T follicular helper cell (primary cell): ENCODE data around the gene TEAD1.

ENCODE experiments used
- DNase-seq: peaks from one replicate; pipeline ENCODE4 v3.0.0-alpha.2; 2020; ENCODE audit warnings: low read depth

Gene TEAD1

DNA sequence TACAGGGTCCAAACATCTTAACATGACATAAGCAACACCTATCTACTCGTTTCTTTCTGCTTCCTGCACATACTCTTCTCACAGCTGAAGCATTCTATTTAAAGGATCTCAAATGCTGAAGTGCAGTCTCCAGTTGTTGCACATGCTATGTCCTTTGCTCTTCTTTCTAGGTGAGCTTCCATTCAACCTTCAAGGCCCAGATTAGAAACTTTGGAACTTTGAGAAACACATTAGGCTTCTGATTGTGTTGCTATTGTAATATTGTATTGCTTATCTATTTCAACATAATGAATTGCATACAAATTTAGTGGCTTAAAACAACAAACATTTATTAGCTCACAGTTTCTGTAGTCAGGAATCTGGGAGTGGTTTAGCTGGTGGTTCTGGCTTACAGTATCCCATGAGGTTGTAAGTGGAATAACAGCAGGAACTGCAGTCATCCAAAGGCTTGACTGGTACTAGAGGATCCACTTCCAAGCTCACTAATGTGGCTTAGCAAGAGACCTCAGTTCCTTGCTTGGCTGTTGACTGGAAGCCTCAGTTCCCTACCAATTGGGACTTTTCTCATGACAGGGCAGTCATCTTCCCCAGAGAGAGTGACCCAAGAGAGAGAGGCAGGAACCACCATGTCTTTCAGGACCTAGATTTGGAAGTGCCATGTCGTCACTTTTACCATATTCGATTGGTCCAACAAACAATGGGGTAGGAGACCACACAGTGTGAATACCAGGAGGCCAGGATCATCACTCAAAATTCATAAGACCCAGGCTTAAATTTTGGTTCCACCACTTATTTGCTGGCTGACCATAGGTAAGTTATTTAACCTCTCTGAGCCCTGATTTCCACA, 307.7 kb downstream of the TEAD1 start:
- DNase-seq: no peak

DNA sequence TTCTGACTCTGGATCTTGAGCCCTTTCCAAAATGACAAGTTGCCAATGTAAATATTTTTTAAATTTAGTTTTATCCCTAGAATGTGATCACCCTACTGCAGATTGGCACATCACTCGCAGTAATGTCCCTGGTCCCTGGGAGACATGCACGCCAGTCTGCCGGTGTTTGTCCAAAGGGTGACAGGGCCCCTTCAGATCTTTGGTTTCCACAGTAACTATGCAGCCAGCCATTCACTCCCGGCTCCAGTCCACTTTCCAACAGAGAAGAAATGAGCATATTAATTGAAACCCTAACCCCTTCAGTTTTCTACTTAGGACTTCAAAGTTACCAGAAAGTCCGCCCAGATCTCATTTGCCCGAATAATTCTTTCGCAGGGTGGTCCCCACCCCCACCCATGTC, 309.1 kb downstream of the TEAD1 start:
- no peak for DNase-seq

DNA sequence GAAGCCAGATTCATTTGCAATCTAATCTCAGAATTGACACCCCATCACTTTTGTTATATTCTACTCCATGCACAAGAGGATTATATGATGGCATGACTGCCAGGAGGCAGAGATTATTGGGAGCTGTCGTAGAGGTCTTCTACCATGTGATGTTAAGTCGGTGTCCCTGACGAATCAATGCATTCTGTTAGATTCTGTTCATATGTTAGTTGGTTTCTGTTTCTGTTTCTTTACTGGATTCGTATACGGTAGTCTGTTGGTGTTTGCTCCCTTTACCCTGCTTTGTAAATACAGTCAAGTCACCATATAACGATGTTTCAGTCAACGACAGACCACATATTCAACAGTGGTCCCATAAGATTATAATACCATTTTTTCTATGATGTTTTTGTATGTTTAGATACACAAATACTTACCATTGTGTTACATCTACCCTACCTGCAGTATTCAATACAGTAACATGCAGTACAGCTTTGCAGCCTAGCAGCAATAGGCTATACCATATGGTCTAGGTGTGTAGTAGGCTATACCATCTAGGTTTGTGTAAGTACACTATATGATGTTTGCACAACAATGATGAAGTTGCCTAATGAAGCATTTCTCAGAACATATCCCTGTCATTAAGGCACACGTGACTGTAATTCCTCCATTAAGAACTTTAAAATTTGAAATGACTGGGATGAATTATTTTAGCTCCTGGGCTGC, 312.1 kb downstream of the TEAD1 start:
- no peak for DNase-seq

DNA sequence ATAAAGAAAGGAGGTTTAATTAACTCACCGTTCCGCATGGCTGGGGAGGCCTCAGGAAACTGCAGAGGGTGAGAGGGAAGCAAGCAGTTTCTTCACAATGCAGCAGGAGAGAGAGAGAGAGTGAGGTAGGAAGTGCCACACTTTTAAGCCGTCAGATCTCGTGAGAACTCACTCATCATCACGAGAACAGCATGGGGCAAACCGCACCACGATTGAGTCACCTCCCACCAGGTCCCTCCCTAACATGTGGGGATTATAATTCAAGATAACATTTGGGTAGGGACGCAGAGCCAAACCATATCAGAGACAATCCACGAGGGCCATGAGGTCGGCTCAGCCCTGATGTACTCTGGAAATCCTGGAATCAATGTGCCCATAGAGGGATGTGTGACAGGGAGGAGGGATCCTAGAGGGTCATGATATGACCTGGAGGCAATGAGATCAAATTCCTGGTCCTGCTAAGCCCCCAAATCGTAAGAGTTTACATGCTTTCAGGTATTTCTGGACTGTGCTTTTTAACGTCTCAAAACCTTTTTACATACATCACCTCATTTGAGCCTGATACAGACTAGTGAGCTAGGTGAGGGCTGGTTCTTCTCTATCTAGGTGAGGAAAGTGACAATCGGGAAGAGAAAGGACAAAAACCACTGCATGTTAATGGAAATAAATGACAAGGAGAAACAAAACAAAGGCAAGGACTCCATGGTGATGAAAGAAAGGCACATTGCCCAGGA, 315.4 kb downstream of the TEAD1 start:
- no peak for DNase-seq

DNA sequence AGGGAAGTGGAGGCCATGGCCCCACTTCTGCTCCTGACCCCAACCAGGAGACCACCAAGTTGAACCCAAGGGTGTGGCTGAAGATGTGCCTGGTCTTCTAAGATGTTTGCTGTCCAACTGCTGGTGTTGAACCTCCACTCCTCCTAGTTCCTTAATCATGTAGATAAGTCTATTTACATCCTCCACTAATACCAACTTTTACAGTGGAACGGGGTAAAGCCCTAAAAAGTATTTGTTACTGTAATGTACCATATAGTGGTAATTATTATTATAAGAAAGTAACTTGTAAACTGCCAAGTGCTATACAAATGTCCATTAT, 315.9 kb downstream of the TEAD1 start:
- no peak for DNase-seq

DNA sequence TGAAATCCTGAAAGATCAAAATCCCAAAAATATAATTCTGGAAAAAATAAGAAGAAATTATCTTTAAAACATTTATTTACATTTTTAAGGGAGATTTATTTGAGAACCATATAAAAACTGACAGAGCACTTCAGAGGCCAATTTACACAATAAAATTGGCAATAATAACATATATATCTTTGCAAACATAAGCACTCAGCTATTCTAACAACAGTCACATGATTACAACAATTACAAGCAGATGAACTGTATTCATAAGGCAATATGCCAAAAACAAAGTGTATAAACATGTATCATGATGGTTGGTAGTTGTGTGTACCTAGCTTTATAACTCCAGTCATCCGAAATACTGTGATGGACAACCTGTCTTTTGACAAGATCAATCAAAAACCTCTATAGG, 317.2 kb downstream of the TEAD1 start:
- no peak for DNase-seq

DNA sequence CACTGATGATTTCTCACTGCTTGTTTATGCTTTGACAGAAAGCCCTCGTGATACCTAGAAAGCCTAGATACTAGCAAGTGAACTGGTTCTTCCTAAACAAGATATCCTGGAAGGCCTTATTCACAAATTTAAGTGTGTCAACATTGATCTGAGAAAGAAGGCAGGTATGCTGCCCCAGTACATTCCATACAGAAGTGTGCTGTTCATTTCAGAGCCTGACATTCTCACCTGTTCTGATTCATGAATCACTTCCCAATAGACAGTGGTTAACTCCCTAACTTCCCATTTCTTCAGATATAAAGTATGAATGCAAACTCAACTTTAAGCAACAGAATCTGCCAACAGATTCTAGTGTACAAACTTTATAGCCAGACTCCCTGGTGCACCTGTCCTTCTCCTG, 319.4 kb downstream of the TEAD1 start:
- no peak for DNase-seq
